CD14-positive monocyte (primary cell): ENCODE data around the gene THRA. TPM values are rescaled to one million over a fixed set of nuclear protein-coding genes. Genes with fewer than 3 reads are reported as not detected.

Source experiments
- DNase-seq, 3 donors: peaks; one replicate each; pipeline ENCODE4 v3.0.0-alpha.2; 2011 to 2022
- H2AFZ ChIP-seq: 2 replicates; pipeline ENCODE4 v1.6.0; 2012; ENCODE audit warnings: mild to moderate bottlenecking, low read depth, low read length, inconsistent platforms; ENCODE audit not compliant: insufficient read depth, poor library complexity, severe bottlenecking
- H3K27ac ChIP-seq, 2 donors: 1 replicate in 1 of 2; 2 replicates in 1 of 2; pipeline ENCODE4 v1.5.1; 2012 to 2013; ENCODE audit warnings: low read length in 2 of 2, control low read depth in 1 of 2, inconsistent platforms in 1 of 2, low read depth in 1 of 2, mild to moderate bottlenecking in 1 of 2
- H3K27me3 ChIP-seq, 2 donors: one replicate each; pipeline versions ENCODE4 v1.6.0 to v1.6.1; 2011 to 2013; ENCODE audit warnings: low read length in 2 of 2; ENCODE audit not compliant: control insufficient read depth in 2 of 2, insufficient read depth in 2 of 2
- H3K36me3 ChIP-seq, 2 donors: replicated peaks in 1 of 2; 1 replicate in 1 of 2; 2 replicates in 1 of 2; pipeline versions ENCODE4 v1.5.1 to v1.6.1; 2012 to 2013; ENCODE audit warnings: low read length in 2 of 2, control low read depth in 1 of 2, inconsistent platforms in 1 of 2, mild to moderate bottlenecking in 1 of 2; ENCODE audit not compliant: insufficient read depth in 2 of 2, control insufficient read depth in 1 of 2
- H3K4me1 ChIP-seq, 2 donors: 1 replicate in 1 of 2; 2 replicates in 1 of 2; pipeline versions ENCODE4 v1.5.1 to v1.6.1; 2012 to 2013; ENCODE audit warnings: low read length in 2 of 2, control low read depth in 1 of 2, inconsistent platforms in 1 of 2, mild to moderate bottlenecking in 1 of 2, moderate library complexity in 1 of 2; ENCODE audit not compliant: insufficient read depth in 2 of 2, control insufficient read depth in 1 of 2
- H3K4me2 ChIP-seq: replicated peaks from 2 replicates; pipeline ENCODE3; 2012; ENCODE audit warnings: low read length, moderate library complexity, mild to moderate bottlenecking; ENCODE audit not compliant: poor library complexity, severe bottlenecking; ENCODE audit errors: extremely low read depth
- H3K4me3 ChIP-seq, 3 experiments: fragments of 200-600 bp in 1 of 3; sonication (generic) in 1 of 3; replicated peaks in 1 of 3; 1 replicate in 2 of 3; 2 replicates in 1 of 3; pipeline ENCODE4 v1.5.1; 2011 to 2013; ENCODE audit warnings: low read length in 3 of 3, mild to moderate bottlenecking in 3 of 3, control low read depth in 2 of 3, low read depth in 2 of 3, inconsistent platforms in 1 of 3, moderate library complexity in 1 of 3
- H3K79me2 ChIP-seq: 2 replicates; pipeline ENCODE4 v1.6.0; 2012; ENCODE audit warnings: mild to moderate bottlenecking, control low read depth, inconsistent platforms, low read length, moderate library complexity; ENCODE audit not compliant: insufficient read depth
- H3K9ac ChIP-seq: 2 replicates; pipeline ENCODE4 v1.6.0; 2017; ENCODE audit warnings: low read length, mild to moderate bottlenecking; ENCODE audit not compliant: insufficient read depth, poor library complexity, severe bottlenecking
- H3K9me3 ChIP-seq, 2 donors: replicated peaks in 1 of 2; 1 replicate in 1 of 2; 2 replicates in 1 of 2; pipeline versions ENCODE4 v1.5.1 to v1.6.1; 2012 to 2013; ENCODE audit warnings: low read length in 2 of 2, control low read depth in 1 of 2; ENCODE audit not compliant: control insufficient read depth in 1 of 2, insufficient read depth in 1 of 2
- H4K20me1 ChIP-seq: 2 replicates; pipeline ENCODE4 v1.6.0; 2012; ENCODE audit warnings: mild to moderate bottlenecking, low read length, control low read depth, moderate library complexity; ENCODE audit not compliant: insufficient read depth
- H3K27ac Mint-ChIP-seq, 7 donors: one replicate each; pipeline ENCODE4 v1.8.0; 2020; ENCODE audit warnings: mild to moderate bottlenecking in 7 of 7, mixed read lengths in 7 of 7, moderate library complexity in 6 of 7, inconsistent platforms in 2 of 7
- H3K27me3 Mint-ChIP-seq, 3 donors: one replicate each; pipeline ENCODE4 v1.8.0; 2021 to 2022; ENCODE audit warnings: low read depth in 3 of 3, mild to moderate bottlenecking in 3 of 3, mixed read lengths in 3 of 3, moderate library complexity in 3 of 3, inconsistent platforms in 1 of 3
- H3K36me3 Mint-ChIP-seq, 2 donors: one replicate each; pipeline ENCODE4 v1.8.0; 2020; ENCODE audit warnings: mixed read lengths in 2 of 2, inconsistent platforms in 1 of 2, mild to moderate bottlenecking in 1 of 2
- H3K4me1 Mint-ChIP-seq: one replicate; pipeline ENCODE4 v1.8.0; 2020; ENCODE audit warnings: mild to moderate bottlenecking, mixed read lengths
- H3K4me3 Mint-ChIP-seq, 2 donors: one replicate each; pipeline ENCODE4 v1.8.0; 2020; ENCODE audit warnings: mild to moderate bottlenecking in 2 of 2, mixed read lengths in 2 of 2, moderate library complexity in 1 of 2
- H3K9me3 Mint-ChIP-seq, 7 donors: one replicate each; pipeline ENCODE4 v1.8.0; 2020 to 2022; ENCODE audit warnings: mixed read lengths in 7 of 7, mild to moderate bottlenecking in 6 of 7, moderate library complexity in 6 of 7, inconsistent platforms in 2 of 7
- CTCF ChIP-seq: fragments of 200-600 bp; IDR thresholded peaks from one replicate; pipeline ENCODE4 v1.8.0; 2022; ENCODE audit warnings: antibody characterized with exemption, mild to moderate bottlenecking
- WGBS: methylation state at CpG from one replicate; pipeline ENCODE4 v1.1.5; 2013; ENCODE audit warnings: missing lambda C conversion rate; ENCODE audit not compliant: insufficient coverage; 5-methylcytosine and 5-hydroxymethylcytosine counted together
- intact Hi-C, 2 donors: fragments of 100-400 bp; cut with micrococcal nuclease; formaldehyde crosslinking; loops; one replicate each; pipeline versions ENCODE4 v1.15.0 to v1.15.1; 2023
- polyA plus RNA-seq, 3 donors: library from polyadenylated mRNA; depleted of rRNA in 1 of 3; unstranded in 2 of 3; stranded (reverse) in 1 of 3; fragments of 300-500 nt in 2 of 3; fragments of >200 nt in 1 of 3; fragmentation: Illumina TruSeq in 2 of 3; gene quantifications; 1 replicate in 2 of 3; 2 replicates in 1 of 3; pipeline ENCODE4 v1.2.3, GENCODE V29; 2012 to 2021

The THRA gene
- polyA plus RNA-seq, 3 donors = 2.5 to 7.5 (median 3.8) TPM

DNA sequence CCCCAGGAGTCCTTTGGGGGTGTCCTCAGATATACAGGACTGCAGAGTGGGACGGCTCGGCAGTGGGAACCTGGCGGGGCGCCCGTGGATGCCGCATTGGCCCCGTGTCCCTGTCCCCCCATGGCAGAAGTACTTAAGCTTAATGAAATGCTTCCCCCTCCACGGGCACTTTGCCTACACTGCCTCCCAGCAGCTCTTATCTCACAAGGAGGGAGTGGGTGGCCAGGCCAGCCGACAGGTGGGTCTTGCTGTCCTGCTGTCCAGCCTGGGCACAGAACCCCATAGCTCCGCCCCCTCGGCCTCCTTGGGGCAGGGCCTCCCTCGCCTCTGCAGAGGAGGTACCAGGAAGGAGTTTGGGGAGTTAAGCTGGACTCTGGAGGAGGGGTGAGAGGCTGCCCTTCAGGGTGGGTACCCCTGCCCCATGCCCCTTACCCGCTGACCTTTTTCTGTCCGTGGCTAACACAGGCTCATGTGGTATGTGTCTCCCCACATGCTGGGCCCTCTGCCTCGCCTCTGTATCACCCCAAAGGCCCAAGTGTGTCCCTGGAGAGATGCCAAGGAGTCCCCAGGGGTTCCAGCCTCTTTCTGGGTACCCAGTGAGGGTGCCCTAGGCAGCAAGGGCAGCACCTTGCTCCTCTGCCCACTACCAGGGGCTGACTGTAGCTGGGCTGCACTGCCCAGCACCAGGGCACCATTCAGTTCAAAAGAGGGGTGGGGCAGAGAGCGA, 8.7 kb downstream of the THRA start:
- intact Hi-C loops = no loop called here
- Mint-ChIP-seq H3K4me3 (no peak overlapping the region), H3K36me3 (peaks cover 8 to 14% of the 10 kb centered on the region in 2 donors), H3K4me1 (peaks cover 72% of the 10 kb centered on the region), H3K9me3 (no peaks in the 10 kb centered on the region), H3K27ac (peak overlapping the region in 1 of 7 donors; percentile 48), H3K27me3 (peaks cover 0 to 2% (median 0%) of the 10 kb centered on the region in 3 donors)
- Histone ChIP-seq H3K4me3 (peak overlapping the region in 1 of 3 experiments; percentile 5), H4K20me1 (peaks cover 96% of the 10 kb centered on the region), H3K4me2 (peak overlapping the region; percentile 25), H3K9me3 (no peaks in the 10 kb centered on the region), H2AFZ (no peak overlapping the region), H3K4me1 (peaks cover 64 to 67% of the 10 kb centered on the region in 2 donors), H3K27me3 (no peaks in the 10 kb centered on the region), H3K36me3 (peaks cover 0 to 14% of the 10 kb centered on the region in 2 donors), H3K9ac (peak overlapping the region; percentile 6), H3K79me2 (peaks cover 77% of the 10 kb centered on the region), H3K27ac (no peak overlapping the region)
- TF ChIP-seq CTCF = no peak
- no peak for DNase-seq
- 52% methylated on average over 14 of the region's 16 CpGs for WGBS

DNA sequence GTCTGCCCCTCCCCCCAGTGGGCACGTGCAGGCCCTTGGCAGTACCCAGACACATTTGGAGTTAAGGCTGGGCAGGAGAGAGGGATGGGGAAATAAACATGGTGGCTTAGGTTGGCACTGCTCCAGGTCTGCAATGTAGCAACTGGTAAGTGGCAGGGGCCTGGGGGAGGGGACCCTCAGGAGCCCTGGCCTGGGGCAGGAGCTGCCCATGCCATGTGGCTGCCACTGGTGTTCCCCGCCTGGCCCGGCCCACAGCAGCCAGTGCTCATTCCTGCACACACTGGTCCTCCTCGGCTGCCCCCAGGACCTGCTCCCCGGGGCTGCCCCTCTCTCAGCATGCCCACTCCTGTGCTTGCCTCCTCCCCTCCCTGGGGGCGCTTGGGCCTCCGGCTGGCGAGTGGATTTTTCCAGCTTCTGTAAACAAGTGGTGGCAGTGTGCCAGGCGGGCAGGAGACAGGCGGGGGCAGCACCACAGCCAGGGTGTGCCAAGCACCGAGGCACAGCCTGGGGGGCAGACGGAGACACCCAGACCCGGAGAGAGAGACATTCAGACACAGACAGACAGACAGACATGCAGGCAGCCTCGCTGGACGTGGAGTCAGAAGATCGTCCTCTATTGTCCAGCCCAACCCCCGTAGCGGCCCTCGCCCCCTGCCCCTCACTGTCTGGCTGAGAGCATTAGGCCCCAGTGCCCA, 9.4 kb downstream of the THRA start:
- peaks cover 2 to 21% of the 10 kb centered on the region in 2 donors for H3K36me3 ChIP-seq
- no peak overlapping the region for H3K4me3 Mint-ChIP-seq

More for the DNA sequence above, 9.4 kb downstream of the THRA start:
- Histone ChIP-seq H3K9ac (peak overlapping the region; percentile 6), H3K4me2 (peak overlapping the region; percentile 25), H3K27ac (no peak overlapping the region), H3K9me3 (no peaks in the 10 kb centered on the region), H3K79me2 (peaks cover 76% of the 10 kb centered on the region), H2AFZ (no peak overlapping the region), H3K4me1 (peaks cover 64 to 67% of the 10 kb centered on the region in 2 donors), H3K27me3 (no peaks in the 10 kb centered on the region), H3K4me3 (peak overlapping the region in 1 of 3 experiments; percentile 5), H4K20me1 (peaks cover 96% of the 10 kb centered on the region)
- H3K36me3 Mint-ChIP-seq = peaks cover 15 to 21% of the 10 kb centered on the region in 2 donors
- no peaks in the 10 kb centered on the region for H3K9me3 Mint-ChIP-seq
- no peak overlapping the region for H3K27ac Mint-ChIP-seq
- peaks cover 70% of the 10 kb centered on the region for H3K4me1 Mint-ChIP-seq
- no peak for TF ChIP-seq CTCF
- intact Hi-C loops = no loop called here
- WGBS = 28% methylated on average over 17 of the region's 19 CpGs
- peak in 2 of 3 donors; percentile 39 to 49 for DNase-seq
- H3K27me3 Mint-ChIP-seq = peaks cover 0 to 2% (median 0%) of the 10 kb centered on the region in 3 donors
